Measurements from ENCODE around the gene PARD3. TPM values are rescaled to one million over a fixed set of nuclear protein-coding genes. Genes with fewer than 3 reads are reported as not detected.
A peak's percentile ranks its signal among the peaks of the same experiment; 100 is the strongest.

The PARD3 gene
- total RNA-seq, 1 donor from 2014 or later: 51.2 TPM

DNA sequence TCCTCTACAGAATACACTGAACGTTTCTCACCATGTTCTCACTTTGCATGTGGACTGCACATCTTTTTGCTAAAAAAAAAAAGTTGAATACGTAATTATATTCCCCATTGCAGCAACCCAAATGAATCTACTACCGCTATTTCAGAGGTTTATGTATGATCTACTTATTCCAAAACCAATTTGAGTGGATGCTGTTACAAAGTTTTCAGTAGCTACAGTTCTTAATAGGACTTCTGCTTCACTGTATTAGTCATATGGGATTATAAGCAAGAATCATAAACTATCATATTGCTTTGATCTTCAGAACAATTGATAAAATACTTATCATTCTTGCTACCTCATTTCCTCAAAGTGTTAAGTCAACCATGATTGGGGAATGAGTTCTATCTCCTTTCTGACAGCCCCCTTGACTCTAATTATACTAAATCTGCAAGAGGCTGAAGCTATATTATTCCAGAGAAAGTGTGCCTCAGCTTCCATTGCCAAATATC lies 257.0 kb downstream of the PARD3 start:
- Mint-ChIP-seq H3K27ac (ENCODE audit: unreplicated experiment) (no peak overlapping the region), H3K4me3 (no peak overlapping the region), H3K4me1 (no peaks in the 10 kb centered on the region), H3K36me3 (ENCODE audit: low read depth) (peaks cover 8% of the 10 kb centered on the region), H3K27me3 (ENCODE audit: low read depth) (no peaks in the 10 kb centered on the region), H3K9me3 (peaks cover 3% of the 10 kb centered on the region)
- DNase-seq (ENCODE audit: low read depth, low spot score): no peak
- TF ChIP-seq, protein P1, sequence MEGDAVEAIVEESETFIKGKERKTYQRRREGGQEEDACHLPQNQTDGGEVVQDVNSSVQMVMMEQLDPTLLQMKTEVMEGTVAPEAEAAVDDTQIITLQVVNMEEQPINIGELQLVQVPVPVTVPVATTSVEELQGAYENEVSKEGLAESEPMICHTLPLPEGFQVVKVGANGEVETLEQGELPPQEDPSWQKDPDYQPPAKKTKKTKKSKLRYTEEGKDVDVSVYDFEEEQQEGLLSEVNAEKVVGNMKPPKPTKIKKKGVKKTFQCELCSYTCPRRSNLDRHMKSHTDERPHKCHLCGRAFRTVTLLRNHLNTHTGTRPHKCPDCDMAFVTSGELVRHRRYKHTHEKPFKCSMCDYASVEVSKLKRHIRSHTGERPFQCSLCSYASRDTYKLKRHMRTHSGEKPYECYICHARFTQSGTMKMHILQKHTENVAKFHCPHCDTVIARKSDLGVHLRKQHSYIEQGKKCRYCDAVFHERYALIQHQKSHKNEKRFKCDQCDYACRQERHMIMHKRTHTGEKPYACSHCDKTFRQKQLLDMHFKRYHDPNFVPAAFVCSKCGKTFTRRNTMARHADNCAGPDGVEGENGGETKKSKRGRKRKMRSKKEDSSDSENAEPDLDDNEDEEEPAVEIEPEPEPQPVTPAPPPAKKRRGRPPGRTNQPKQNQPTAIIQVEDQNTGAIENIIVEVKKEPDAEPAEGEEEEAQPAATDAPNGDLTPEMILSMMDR (conservative IDR thresholded peaks at IDR 0.05): no peak

DNA sequence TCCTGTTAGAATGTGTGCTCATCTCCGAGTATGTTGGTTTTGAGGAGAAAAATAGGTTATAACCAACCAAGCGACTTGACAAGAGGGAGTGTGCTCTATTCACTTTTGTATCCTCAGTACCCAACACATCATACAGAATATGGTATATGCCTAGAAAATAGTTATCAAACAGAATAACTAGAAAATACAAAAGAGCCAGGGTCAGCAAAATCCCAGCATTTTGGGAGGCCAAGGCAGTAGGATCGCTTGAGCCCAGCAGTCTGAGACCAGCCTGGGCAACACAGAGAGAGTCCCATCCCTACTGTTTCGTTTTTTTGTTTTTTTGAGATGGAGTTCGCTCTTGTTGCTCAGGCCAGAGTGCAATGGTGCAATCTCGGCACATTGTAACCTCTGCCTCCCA lies 257.9 kb downstream of the PARD3 start:
- H3K27ac Mint-ChIP-seq (ENCODE audit: unreplicated experiment): no peak overlapping the region
- no peaks in the 10 kb centered on the region for H3K4me1 Mint-ChIP-seq
- no peaks in the 10 kb centered on the region for H3K27me3 Mint-ChIP-seq (ENCODE audit: low read depth)
- peaks cover 3% of the 10 kb centered on the region for H3K9me3 Mint-ChIP-seq
- peaks cover 8% of the 10 kb centered on the region for H3K36me3 Mint-ChIP-seq (ENCODE audit: low read depth)
- no peak overlapping the region for H3K4me3 Mint-ChIP-seq
- TF ChIP-seq, protein P1 (conservative IDR thresholded peaks at IDR 0.05): no peak
- DNase-seq (ENCODE audit: low read depth, low spot score): no peak

DNA sequence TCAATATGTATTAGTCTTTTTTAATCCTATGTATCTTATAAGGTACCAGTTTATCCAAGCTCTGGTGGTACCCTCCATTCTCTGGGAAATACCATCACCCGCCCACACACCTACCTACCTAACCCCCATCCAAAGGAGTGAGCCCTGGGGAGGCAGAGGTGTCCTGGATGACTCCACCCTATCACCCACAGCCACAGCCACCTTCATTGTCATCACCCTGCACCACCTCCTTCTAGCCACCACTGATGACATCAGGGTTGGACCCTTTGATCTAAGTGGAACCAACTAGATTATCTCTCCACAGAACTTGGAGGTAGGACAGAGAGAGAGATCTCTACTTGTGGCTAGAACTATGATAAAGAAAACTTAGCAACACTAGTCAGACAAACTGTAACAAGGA lies 259.4 kb downstream of the PARD3 start:
- TF ChIP-seq, protein P1 (conservative IDR thresholded peaks at IDR 0.05): no peak
- DNase-seq (ENCODE audit: low read depth, low spot score): no peak
- no peaks in the 10 kb centered on the region for H3K27me3 Mint-ChIP-seq (ENCODE audit: low read depth)
- peaks cover 9% of the 10 kb centered on the region for H3K4me1 Mint-ChIP-seq
- H3K4me3 Mint-ChIP-seq: no peak overlapping the region
- no peak overlapping the region for H3K27ac Mint-ChIP-seq (ENCODE audit: unreplicated experiment)
- peaks cover 8% of the 10 kb centered on the region for H3K36me3 Mint-ChIP-seq (ENCODE audit: low read depth)
- H3K9me3 Mint-ChIP-seq: peaks cover 3% of the 10 kb centered on the region

DNA sequence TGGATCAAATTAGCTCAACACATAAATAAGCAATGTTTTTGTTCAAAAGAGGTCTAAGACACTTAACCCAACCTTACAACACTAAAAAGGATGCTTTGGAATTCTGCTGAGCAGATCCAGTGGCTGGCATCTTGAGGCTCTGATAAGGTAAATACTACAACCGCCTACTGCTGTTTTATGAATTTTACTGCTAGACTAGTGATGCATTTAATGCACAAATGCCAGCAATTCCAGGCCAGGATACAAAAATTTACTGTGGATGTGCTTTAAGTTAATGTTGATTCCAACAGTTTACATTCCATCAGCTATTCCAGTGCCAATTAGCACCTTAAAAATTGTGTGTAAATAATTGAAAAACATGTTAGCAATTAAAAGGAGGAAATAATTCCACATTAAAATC lies 261.3 kb downstream of the PARD3 start:
- TF ChIP-seq, protein P1 (conservative IDR thresholded peaks at IDR 0.05): no peak
- Mint-ChIP-seq H3K4me3 (no peak overlapping the region), H3K27me3 (ENCODE audit: low read depth) (no peaks in the 10 kb centered on the region), H3K9me3 (peaks cover 3% of the 10 kb centered on the region), H3K27ac (ENCODE audit: unreplicated experiment) (no peak overlapping the region), H3K36me3 (ENCODE audit: low read depth) (peaks cover 6% of the 10 kb centered on the region), H3K4me1 (peaks cover 10% of the 10 kb centered on the region)
- no peak for DNase-seq (ENCODE audit: low read depth, low spot score)

DNA sequence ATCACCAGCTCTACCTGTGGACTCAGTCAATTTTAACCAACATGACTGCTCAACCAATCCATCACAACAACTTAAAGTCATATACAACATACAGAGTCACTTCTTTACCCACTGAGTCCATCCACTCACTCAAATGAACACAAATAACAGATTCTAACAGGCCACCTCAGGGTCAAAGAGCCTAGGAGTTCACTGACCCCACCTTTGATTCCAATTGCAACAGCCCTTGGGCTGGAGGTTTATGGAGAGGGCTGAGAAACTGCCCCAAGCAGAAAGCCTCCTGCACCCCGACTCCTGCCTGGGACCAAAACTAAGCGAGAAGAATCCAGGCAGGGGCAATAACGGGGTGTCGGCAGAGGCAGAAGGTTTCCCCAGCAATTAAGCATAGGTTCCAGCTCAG lies 263.8 kb downstream of the PARD3 start:
- Mint-ChIP-seq H3K27ac (ENCODE audit: unreplicated experiment) (no peak overlapping the region), H3K36me3 (ENCODE audit: low read depth) (peaks cover 2% of the 10 kb centered on the region), H3K4me3 (no peak overlapping the region), H3K9me3 (no peaks in the 10 kb centered on the region), H3K27me3 (ENCODE audit: low read depth) (no peaks in the 10 kb centered on the region), H3K4me1 (peaks cover 10% of the 10 kb centered on the region)
- no peak for DNase-seq (ENCODE audit: low read depth, low spot score)
- TF ChIP-seq, protein P1 (conservative IDR thresholded peaks at IDR 0.05): no peak

DNA sequence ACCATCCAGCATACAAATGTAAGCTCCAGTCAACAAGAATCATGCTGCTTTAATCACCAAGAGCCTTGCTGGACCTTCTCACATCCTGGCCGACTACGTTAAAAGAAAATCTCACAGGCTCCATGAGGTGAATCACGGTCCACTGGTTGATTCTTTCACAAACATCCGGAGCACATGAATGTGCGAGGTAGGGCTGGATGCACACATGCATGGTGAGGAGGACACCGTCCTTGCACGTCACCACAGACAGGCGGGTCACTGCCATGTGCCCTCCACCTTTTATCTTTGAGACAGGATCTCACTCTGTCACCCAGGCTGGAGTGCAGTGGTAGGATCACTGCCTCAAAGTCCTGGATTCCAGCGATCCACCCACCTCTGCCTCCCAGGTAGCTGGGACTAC lies 265.1 kb downstream of the PARD3 start:
- no peaks in the 10 kb centered on the region for H3K36me3 Mint-ChIP-seq (ENCODE audit: low read depth)

More for the DNA sequence above, 265.1 kb downstream of the PARD3 start:
- Mint-ChIP-seq H3K4me1 (peaks cover 10% of the 10 kb centered on the region), H3K27ac (ENCODE audit: unreplicated experiment) (peak overlapping the region; percentile 35), H3K27me3 (ENCODE audit: low read depth) (no peaks in the 10 kb centered on the region), H3K9me3 (no peaks in the 10 kb centered on the region), H3K4me3 (no peak overlapping the region)
- DNase-seq (ENCODE audit: low read depth, low spot score): no peak
- TF ChIP-seq, protein P1 (conservative IDR thresholded peaks at IDR 0.05): no peak

Measured in neural crest cell (in vitro differentiated cells).